HepG2 (cell line): ENCODE data around the gene PTBP2. TPM values are rescaled to one million over a fixed set of nuclear protein-coding genes. Genes with fewer than 3 reads are reported as not detected.
A peak's percentile ranks its signal among the peaks of the same experiment; 100 is the strongest.

ENCODE experiments used
- ATAC-seq: fragments of 200-7000 bp; cut with Tn5 transposase; 3 replicates; pipeline ENCODE4 v1.9.1; 2020; ENCODE audit warnings: mild to moderate bottlenecking, moderate library complexity
- BruUV-seq: library from RNA; stranded (reverse); fragments of 400-500 nt; replicated peaks from 2 replicates; lab custom pipeline; 2021; lab: Mats Ljungman, UMichigan
- CTCF ChIA-PET: fragments of 300-600 bp; formaldehyde crosslinking; extraction: SDS; loops from one replicate; lab custom pipeline; 2021; ENCODE audit warnings: low total read pairs, inconsistent platforms, low intra/inter-chr PET ratio; lab: Yijun Ruan, JAX
- POLR2A ChIA-PET: fragments of 350-600 bp; sonication (Branson Sonifier 250); formaldehyde crosslinking; loops from one replicate; lab custom pipeline; 2020; ENCODE audit warnings: antibody characterized with exemption, inconsistent platforms; lab: Yijun Ruan, JAX
- DNase-seq: peaks from one replicate; pipeline ENCODE4 v3.0.0-alpha.2; 2015; ENCODE audit warnings: low spot score
- FAIRE-seq: peaks from 3 replicates; lab custom pipeline; 2011; peaks lifted over from hg19 to GRCh38; lab: Jason Lieb, UNC
- H2AFZ ChIP-seq: one replicate; pipeline ENCODE4 v1.6.1; 2011; ENCODE audit warnings: low read length, inconsistent platforms
- H3K27ac ChIP-seq: fragments of 300-600 bp; 3 replicates; pipeline ENCODE4 v1.8.0; 2011; ENCODE audit warnings: mixed run types, mild to moderate bottlenecking, mixed read lengths, low read length, inconsistent platforms; ENCODE audit not compliant: insufficient read depth; ENCODE audit errors: extremely low read length
- H3K27me3 ChIP-seq, 2 experiments: fragments of 200-600 bp in 1 of 2; 2 replicates in 1 of 2; 3 replicates in 1 of 2; pipeline versions ENCODE4 v1.6.0 to v1.8.0; 2011; ENCODE audit warnings: low read length in 2 of 2, mild to moderate bottlenecking in 2 of 2, moderate library complexity in 2 of 2, inconsistent platforms in 1 of 2; ENCODE audit not compliant: insufficient read depth in 2 of 2, control insufficient read depth in 1 of 2
- H3K36me3 ChIP-seq, 2 experiments: fragments of 200-600 bp in 1 of 2; replicated peaks in 1 of 2; 2 replicates in 1 of 2; 3 replicates in 1 of 2; pipeline versions ENCODE4 v1.5.1 to v1.8.0; 2011; ENCODE audit warnings: low read length in 2 of 2, inconsistent platforms in 1 of 2; ENCODE audit not compliant: insufficient read depth in 2 of 2, control insufficient read depth in 1 of 2
- H3K4me1 ChIP-seq: 2 replicates; pipeline ENCODE4 v1.5.1; 2012; ENCODE audit warnings: low read length, inconsistent platforms; ENCODE audit not compliant: insufficient read depth
- H3K4me2 ChIP-seq: 2 replicates; pipeline ENCODE4 v1.6.0; 2011; ENCODE audit warnings: low read depth, low read length, inconsistent platforms
- H3K4me3 ChIP-seq, 3 experiments: fragments of 200-600 bp in 1 of 3; sonication (generic), shearing (Covaris generic) in 1 of 3; replicated peaks in 1 of 3; 2 replicates each; pipeline ENCODE4 v1.5.1; 2011 to 2016; ENCODE audit warnings: low read length in 3 of 3, inconsistent platforms in 2 of 3, low read depth in 2 of 3, mild to moderate bottlenecking in 2 of 3, control low read depth in 1 of 3, mixed read lengths in 1 of 3; ENCODE audit not compliant: insufficient read depth in 1 of 3
- H3K79me2 ChIP-seq: one replicate; pipeline ENCODE4 v1.6.1; 2011; ENCODE audit warnings: low read length, inconsistent platforms; ENCODE audit not compliant: insufficient read depth
- H3K9ac ChIP-seq: 2 replicates; pipeline ENCODE4 v1.6.0; 2011; ENCODE audit warnings: mild to moderate bottlenecking, low read depth, low read length, inconsistent platforms; ENCODE audit not compliant: insufficient read depth
- H3K9me3 ChIP-seq: 2 replicates; pipeline ENCODE4 v1.5.1; 2012; ENCODE audit warnings: mild to moderate bottlenecking, low read length
- H4K20me1 ChIP-seq: 2 replicates; pipeline ENCODE4 v1.6.0; 2011; ENCODE audit warnings: inconsistent platforms, mild to moderate bottlenecking, low read length, moderate library complexity; ENCODE audit not compliant: insufficient read depth
- CREM ChIP-seq, 2 experiments: sonication (generic) in 1 of 2; formaldehyde crosslinking in 1 of 2; IDR thresholded peaks; 2 replicates each; pipeline versions ENCODE4 v1.4.0 to v1.6.1; 2016 to 2020; ENCODE audit warnings: antibody characterized with exemption in 1 of 2, mild to moderate bottlenecking in 1 of 2, missing genetic modification reagents in 1 of 2
- ELK4 ChIP-seq: sonication (generic); formaldehyde crosslinking; IDR thresholded peaks from 2 replicates; pipeline ENCODE4 v1.9.0; 2021; ENCODE audit warnings: missing genetic modification reagents, borderline replicate concordance
- HNF1A ChIP-seq, 2 experiments: sonication (generic) in 1 of 2; formaldehyde crosslinking in 1 of 2; IDR thresholded peaks; 2 replicates each; pipeline versions ENCODE4 v1.4.0 to v1.6.1; 2016 to 2020; ENCODE audit warnings: borderline replicate concordance in 1 of 2, low read depth in 1 of 2, mild to moderate bottlenecking in 1 of 2, missing genetic modification reagents in 1 of 2
- MXD1 ChIP-seq: sonication (generic); formaldehyde crosslinking; IDR thresholded peaks from 2 replicates; pipeline ENCODE4 v1.4.0; 2020; ENCODE audit warnings: mild to moderate bottlenecking, missing genetic modification reagents
- SKI ChIP-seq: fragments of 450-650 bp; IDR thresholded peaks from one replicate; pipeline ENCODE4 v1.6.1; 2018; ENCODE audit warnings: mild to moderate bottlenecking; ENCODE audit not compliant: partially characterized antibody
- STAT5B ChIP-seq: sonication (generic); formaldehyde crosslinking; IDR thresholded peaks from 2 replicates; pipeline ENCODE4 v1.4.0; 2020; ENCODE audit warnings: missing genetic modification reagents
- ZFY ChIP-seq: sonication (generic); formaldehyde crosslinking; IDR thresholded peaks from 2 replicates; pipeline ENCODE4 v1.4.0; 2020; ENCODE audit warnings: missing genetic modification reagents
- ZNF431 ChIP-seq: sonication (generic); formaldehyde crosslinking; IDR thresholded peaks from 2 replicates; pipeline ENCODE4 v1.9.0; 2022; ENCODE audit warnings: missing genetic modification reagents, low read depth, mild to moderate bottlenecking, borderline replicate concordance
- ZNF691 ChIP-seq: sonication (generic); formaldehyde crosslinking; IDR thresholded peaks from 2 replicates; pipeline ENCODE4 v1.4.0; 2020; ENCODE audit warnings: missing genetic modification reagents, low read depth, mild to moderate bottlenecking, borderline replicate concordance
- ZNF709 ChIP-seq: sonication (generic); formaldehyde crosslinking; IDR thresholded peaks from 2 replicates; pipeline ENCODE4 v1.5.0; 2020; ENCODE audit warnings: mild to moderate bottlenecking, missing genetic modification reagents
- WGBS: methylation state at CpG from one replicate; pipeline ENCODE4 v1.1.6; 2017; ENCODE audit warnings: low lambda C conversion rate; 5-methylcytosine and 5-hydroxymethylcytosine counted together
- in situ Hi-C: cut with HindIII; loops from 2 replicates; pipeline ENCODE4 v1.10.0; 2017; ENCODE audit warnings: low pct_unique_long_range_greater_than_20kb; ENCODE audit not compliant: extremely low pct_ligation_motif_present
- intact Hi-C: fragments of 100-400 bp; cut with micrococcal nuclease; formaldehyde crosslinking; loops from one replicate; pipeline ENCODE4 v1.10.0; 2022; ENCODE audit not compliant: unreplicated experiment
- polyA plus RNA-seq, 8 experiments: library from polyadenylated mRNA; depleted of rRNA in 3 of 8; stranded (reverse) in 7 of 8; unstranded in 1 of 8; fragments of >200 nt; fragmentation: Illumina TruSeq in 4 of 8; extraction: Trizol in 4 of 8; gene quantifications; 2 replicates each; pipeline versions ENCODE4 v1.2.1 to v1.2.3, GENCODE V29; 2011 to 2016; ENCODE audit warnings: low read depth in 4 of 8, missing spikeins in 1 of 8, mixed read lengths in 1 of 8; ENCODE audit not compliant: insufficient read depth in 1 of 8
- total RNA-seq, 5 experiments: library from RNA; depleted of rRNA; stranded (reverse); fragments of >200 nt; fragmentation: Illumina TruSeq; extraction: Trizol; gene quantifications; 2 replicates each; pipeline ENCODE4 v1.2.3, GENCODE V29; 2016; ENCODE audit warnings: low read depth in 1 of 5
- TF ChIP-seq, protein P1 (sequence below): sonication (generic); formaldehyde crosslinking; IDR thresholded peaks from 2 replicates; pipeline ENCODE4 v1.8.0; 2022; ENCODE audit warnings: missing genetic modification reagents, mild to moderate bottlenecking, inconsistent platforms, borderline replicate concordance

PTBP2 gene
- total and polyA plus RNA-seq, 2 of the 13 experiments (the other 11 are each of a cell fraction or from before 2014, with no cell fraction given) = 10.5 to 14.1 TPM

- TF ChIP-seq, protein P1, sequence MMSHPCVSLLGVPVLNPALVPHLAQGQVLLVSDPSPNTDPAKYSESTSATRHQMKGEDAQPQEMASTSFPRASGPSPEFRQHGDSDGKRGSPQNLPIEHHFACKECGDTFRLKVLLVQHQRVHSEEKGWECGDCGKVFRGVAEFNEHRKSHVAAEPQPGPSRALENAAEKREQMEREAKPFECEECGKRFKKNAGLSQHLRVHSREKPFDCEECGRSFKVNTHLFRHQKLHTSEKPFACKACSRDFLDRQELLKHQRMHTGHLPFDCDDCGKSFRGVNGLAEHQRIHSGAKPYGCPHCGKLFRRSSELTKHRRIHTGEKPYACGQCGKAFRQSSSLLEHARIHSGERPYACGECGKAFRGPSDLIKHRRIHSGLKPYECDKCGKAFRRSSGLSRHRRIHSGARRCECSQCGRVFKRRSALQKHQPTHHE (CRISPR knock-in tag) = 0 out of 2 replicates have a peak, but pooled peaks have one; percentile 14
- TF ChIP-seq STAT5B (CRISPR knock-in tag) (no peak), MXD1 (CRISPR knock-in tag) (no peak), ZNF709 (peak; percentile 32; the same call in 1 of the 2 replicates), SKI (peak; percentile 15)
These were observed at the start of gene PTBP2 (continued) for GRCh38 chr1:96721416-96722160.

GRCh38 chr1:96674915-96675314 is 46.7 kb upstream of the PTBP2 start:
- FAIRE-seq (no peak), ATAC-seq (peak; percentile 63), DNase-seq (no peak)
- H3K27ac ChIP-seq = no peak overlapping the region
- no peak overlapping the region for H2AFZ ChIP-seq
- no peaks in the 10 kb centered on the region for H3K9me3 ChIP-seq
- ChIA-PET POLR2A (no interaction called here), CTCF (no interaction called here)
- H3K4me2 ChIP-seq = no peak overlapping the region
- no peak overlapping the region for H3K4me3 ChIP-seq
- intact Hi-C loops = no loop called here
- no peaks in the 10 kb centered on the region for H3K4me1 ChIP-seq
- no peak overlapping the region for H3K9ac ChIP-seq
- no peaks in the 10 kb centered on the region for H3K79me2 ChIP-seq
- in situ Hi-C loops = no loop called here
- H3K36me3 ChIP-seq = no peaks in the 10 kb centered on the region
- no peaks in the 10 kb centered on the region for H3K27me3 ChIP-seq
- WGBS = no CpG with 5 or more reads among the region's 1 CpG
- BruUV-seq = no TSS peak
- no peaks in the 10 kb centered on the region for H4K20me1 ChIP-seq
- TF ChIP-seq ZFY (CRISPR knock-in tag) = no peak
- no peak for TF ChIP-seq HNF1A (IDR thresholded peaks at IDR 0.05; ENCODE audit: low read depth)
- no peak for TF ChIP-seq HNF1A (CRISPR knock-in tag; IDR thresholded peaks at IDR 0.05; ENCODE audit: borderline replicate concordance)
- TF ChIP-seq ZNF431 (CRISPR knock-in tag) = no peak
- no peak for TF ChIP-seq CREM (IDR thresholded peaks at IDR 0.05)
- no peak for TF ChIP-seq CREM (CRISPR knock-in tag; IDR thresholded peaks at IDR 0.05)
- no peak for TF ChIP-seq ELK4
- no peak for TF ChIP-seq ZNF691 (CRISPR knock-in tag)
